Measurements from ENCODE around the gene FBXW7.

FBXW7 gene

DNA sequence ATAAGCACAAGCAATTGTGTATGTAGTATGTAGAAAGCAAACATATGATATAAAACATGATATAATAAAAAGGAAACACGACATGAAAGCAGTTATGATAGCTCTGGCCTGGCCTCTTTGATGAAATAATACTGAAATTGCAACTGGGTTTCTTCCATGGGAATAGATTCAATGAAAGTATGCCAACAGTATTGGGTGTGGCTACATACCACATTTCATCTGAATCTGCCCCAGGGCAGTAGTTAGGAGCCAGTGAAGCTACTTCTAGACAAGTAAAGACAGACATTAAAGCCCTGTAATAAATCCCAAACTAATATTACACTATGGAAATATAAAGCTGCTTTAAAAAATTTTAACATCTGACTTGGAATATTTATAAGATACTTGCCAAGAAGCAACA, 207.3 kb downstream of the FBXW7 start:
- no peak for DNase-seq (ENCODE audit: low read depth)

GRCh38 chr4:152327606-152328453, 208.1 kb downstream of the FBXW7 start:
- no peak for DNase-seq (ENCODE audit: low read depth)

DNA sequence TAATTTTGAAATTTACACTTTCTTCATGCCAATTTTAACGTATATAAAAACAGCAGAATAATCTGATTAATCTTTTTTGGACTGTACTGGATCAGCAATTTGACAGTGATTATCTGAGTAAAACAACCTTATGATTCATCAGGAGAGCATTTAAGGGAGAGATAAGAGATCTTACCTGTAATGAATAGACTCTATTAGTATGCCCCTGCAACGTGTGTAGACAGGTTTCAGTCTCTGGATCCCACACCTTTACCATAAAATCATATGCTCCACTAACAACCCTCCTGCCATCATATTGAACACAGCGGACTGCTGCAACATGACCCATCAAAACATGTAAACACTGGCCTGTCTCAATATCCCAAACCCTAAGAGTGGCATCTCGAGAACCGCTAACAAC, 210.1 kb downstream of the FBXW7 start:
- no peak for DNase-seq (ENCODE audit: low read depth)

DNA sequence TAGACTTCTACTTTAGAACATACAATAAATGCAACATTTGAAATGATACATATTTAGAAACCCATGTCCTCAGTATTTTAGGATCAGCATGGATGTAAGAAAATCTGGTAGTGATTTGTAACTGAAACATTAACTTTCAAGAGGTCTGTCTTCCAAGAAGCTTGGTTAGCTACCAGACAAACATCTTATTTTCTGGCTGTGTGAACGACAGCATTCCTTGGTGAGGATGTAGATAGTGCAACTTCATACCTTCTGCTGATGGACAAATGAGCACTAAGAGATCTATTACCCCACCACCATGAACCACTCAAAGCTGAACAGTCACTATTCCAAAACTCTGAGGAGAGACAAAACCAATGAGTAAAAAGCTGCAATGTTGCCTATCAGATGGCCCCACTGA, 212.7 kb downstream of the FBXW7 start:
- no peak for DNase-seq (ENCODE audit: low read depth)

DNA sequence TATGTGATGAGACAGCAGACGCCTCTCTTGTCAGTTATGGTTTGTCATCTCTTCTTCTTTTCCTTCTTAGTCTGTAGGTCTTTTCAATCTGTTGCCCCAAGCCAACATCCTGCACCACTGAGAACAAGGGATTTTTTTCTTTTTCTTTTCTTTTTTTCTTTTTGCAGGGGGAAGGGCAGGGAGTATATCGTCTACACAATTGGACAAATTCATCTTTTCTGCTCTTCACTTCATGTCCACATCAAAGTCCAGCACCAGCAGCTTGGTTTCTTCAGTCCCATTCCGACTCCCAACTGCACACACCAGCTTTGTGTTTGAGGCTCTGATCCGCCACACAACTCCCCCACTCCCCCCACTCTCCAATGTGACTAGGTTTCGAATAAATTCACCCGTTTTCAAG, 213.2 kb downstream of the FBXW7 start:
- no peak for DNase-seq (ENCODE audit: low read depth)

- no peak for DNase-seq (ENCODE audit: low read depth)
Observed at GRCh38 chr4:152321923-152322322, 214.0 kb downstream of the FBXW7 start.

DNA sequence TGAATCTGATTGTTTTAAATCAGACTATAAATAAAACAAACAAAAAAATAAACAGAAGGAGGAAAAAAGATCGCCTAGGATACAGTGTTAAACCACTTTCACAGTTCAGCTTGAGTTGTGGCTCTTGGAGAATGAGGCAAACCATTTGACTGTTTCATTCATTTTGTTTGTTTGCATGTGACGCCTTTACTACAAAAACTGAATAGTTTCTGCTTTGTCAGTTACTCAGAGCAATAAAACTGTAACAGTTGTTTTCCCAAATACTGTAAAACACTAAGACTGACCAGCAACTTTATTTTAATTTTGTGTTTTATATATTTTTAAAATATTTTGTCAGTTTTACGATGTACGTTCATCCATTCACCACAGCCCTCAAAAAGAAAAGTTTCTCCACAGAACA, 214.5 kb downstream of the FBXW7 start:
- DNase-seq (ENCODE audit: low read depth): no peak

- no peak for DNase-seq (ENCODE audit: low read depth)
Observed at GRCh38 chr4:152316969-152317368, 218.9 kb downstream of the FBXW7 start.

DNA sequence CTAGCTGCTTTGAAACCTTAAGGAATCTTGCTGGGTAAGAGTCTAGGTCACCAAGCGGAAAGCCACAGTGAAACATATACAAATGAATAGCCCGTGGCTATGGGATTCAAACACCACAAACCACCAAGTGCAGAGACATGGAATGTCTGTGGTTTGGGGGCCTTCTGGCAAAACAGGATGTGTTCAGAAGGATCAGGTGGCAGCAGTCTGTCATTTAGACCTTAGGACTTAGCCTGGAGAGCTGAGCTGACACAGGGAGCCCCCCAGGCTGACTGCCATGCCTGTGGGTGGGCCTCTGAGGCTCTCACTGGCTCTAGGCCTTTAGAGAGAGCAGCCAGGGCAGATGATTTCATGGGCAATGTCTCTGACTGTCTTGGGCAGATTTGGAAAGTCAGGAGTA, 225.6 kb downstream of the FBXW7 start:
- DNase-seq (ENCODE audit: low read depth): no peak

DNA sequence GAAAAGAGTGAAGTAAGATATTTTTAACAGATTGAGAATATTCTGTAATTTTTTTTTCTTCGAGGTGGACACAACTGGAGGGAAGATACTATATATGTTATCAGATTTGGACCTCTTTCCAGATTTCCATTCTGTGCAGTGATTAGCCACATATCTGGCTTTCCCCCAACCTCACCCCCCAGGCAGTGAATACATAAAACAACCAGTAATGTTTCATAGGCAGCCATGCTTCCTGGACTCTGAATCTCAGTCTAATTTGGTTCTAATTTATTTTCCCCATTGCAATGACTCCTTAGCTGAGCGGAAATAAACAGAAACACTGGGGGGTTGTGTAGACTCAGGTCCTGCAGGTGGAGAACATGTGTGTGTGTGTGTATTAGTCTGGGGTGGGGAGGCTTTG, 226.5 kb downstream of the FBXW7 start:
- no peak for DNase-seq (ENCODE audit: low read depth)

GRCh38 chr4:152308951-152309350, 226.9 kb downstream of the FBXW7 start:
- no peak for DNase-seq (ENCODE audit: low read depth)

DNA sequence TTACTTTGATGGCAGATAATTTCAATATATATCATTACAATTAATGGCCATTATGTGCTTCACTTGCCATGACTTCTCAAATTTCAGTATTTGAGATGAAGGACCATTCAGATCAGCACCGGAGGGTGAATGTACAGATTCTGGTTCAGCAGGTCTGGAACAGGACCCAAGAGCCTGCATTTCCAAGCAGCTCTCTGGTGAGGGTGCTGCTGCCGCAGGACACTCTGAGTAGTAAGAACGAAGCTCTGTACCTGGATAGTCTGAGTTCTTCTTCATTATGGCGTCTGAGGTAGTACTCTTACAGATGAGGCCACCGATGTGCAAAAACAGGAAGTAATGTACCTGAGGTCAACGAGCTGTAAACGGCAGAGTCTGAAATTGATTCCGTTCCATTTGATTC, 228.2 kb downstream of the FBXW7 start:
- DNase-seq (ENCODE audit: low read depth): no peak

DNA sequence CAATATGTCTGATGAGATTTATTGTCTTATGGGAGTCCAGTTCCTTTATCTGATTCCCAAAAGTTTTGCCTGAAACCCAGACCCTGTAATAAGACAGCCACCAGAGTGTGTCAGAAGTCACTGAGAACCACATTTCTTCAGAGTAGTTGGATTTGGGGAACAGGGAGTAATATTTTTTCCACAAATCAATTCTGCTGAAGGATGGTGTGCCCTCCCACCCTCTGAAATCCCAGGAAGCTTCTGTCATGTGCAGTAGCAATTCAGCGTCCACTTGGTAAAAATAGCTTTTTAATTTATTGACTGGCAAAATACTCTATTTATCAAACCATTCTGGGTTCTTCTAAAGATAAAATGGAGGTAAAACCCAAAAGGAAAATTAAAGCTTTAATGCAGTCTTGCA, 229.4 kb downstream of the FBXW7 start:
- no peak for DNase-seq (ENCODE audit: low read depth)

DNA sequence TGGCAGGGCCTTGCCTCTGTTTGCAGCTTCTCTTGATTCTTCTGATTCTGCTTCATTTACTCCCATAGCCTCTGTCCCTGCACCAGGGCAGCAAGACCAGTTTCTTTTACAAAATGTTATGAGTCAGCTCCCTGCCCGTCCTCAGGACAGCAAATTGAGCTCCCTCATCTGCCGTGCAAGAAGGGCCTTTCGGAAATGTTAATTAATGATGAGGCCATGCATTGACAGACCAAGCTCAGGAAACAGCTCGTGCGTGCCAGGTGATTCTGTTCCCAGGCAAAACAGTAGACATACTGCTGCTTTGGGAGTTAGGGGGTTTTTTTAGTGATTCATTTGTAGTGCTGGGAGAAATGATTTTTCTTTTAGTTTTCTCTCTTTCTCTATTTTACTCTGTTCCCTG, 231.7 kb downstream of the FBXW7 start:
- no peak for DNase-seq (ENCODE audit: low read depth)

- no peak for DNase-seq (ENCODE audit: low read depth)
Observed at GRCh38 chr4:152301381-152301780, 234.5 kb downstream of the FBXW7 start.

- no peak for DNase-seq (ENCODE audit: low read depth)
Observed at GRCh38 chr4:152299553-152299952, 236.3 kb downstream of the FBXW7 start.

GRCh38 chr4:152296386-152296785, 239.5 kb downstream of the FBXW7 start:
- DNase-seq (ENCODE audit: low read depth): no peak

- DNase-seq (ENCODE audit: low read depth): no peak
Observed at GRCh38 chr4:152294765-152295164, 241.1 kb downstream of the FBXW7 start.

DNA sequence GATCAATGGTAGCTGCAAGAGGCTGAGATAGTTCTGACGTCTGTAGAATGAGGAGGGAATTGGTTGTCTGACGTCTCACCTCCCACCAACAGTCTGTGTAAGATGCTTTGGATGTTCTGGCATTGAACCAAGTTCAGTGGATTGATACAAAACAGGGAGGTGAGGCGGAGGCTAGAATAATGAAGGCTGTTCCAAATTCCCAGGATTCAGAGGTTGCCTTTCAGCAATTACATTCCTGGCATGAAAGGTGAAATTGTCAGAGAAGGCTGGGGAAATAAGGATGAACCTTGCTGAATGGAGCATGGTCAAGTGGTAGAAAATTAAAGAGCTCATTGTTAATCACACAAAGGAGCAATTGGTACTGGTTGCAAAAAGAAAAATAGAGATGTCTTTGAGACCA, 241.6 kb downstream of the FBXW7 start:
- DNase-seq (ENCODE audit: low read depth): no peak

DNA sequence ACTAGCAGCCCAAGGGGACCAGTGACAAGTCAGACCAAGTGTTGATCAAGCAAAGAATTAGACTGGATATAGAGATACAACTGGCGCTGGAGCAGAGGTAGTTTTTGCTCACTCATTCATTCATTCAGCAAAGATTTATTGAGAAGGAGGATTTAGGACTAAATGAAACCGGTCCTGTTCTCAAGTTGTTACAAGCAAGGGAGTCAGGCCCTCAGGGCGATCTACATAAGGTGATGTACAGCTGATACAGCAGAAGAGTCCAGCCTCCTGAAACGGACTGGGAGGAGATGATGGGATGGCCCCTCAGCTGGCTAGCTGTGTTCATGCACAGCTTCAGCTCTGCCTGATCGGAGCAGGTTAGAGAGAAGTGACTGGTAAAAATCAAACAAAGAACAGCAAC, 242.4 kb downstream of the FBXW7 start:
- DNase-seq (ENCODE audit: low read depth): no peak

GRCh38 chr4:152290366-152290921, 245.4 kb downstream of the FBXW7 start:
- DNase-seq (ENCODE audit: low read depth): no peak

DNA sequence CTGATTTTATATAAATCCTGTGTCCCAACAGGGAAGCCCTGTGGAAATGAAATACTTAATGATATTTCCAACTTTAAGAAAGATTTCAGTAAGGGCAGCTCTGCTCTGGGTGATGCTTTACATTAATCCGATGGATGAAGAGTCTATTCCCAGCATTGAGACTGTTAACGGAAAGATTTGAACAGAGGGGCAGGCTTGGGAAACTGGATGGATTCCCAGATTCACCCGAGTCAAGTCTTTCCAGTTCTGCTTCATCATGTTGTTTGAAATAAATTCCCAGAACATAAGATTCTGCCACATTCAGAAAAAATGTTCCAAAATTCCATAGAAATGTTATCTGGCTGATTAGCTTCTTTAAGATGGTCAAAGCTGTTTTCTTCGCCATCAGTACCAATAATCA, 246.0 kb downstream of the FBXW7 start:
- DNase-seq (ENCODE audit: low read depth): no peak

DNA sequence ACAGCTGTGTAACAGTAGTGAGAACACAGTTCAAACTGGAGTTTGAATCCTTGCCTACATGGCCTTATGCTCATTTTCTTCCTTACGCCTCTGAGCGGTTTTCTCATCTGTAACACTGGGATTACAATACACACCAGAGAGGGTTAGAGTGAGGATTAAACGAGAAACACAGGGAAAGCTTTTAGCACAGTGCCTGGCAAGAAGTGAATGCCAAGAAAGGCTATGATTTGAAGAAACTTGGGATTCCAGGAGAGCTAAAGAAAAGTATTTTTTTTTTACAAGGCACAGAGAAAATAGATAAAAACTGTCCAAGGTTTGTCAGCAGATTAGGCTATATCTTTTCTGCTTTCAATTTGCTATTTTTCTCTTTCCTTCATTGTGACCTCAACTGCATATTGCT, 246.4 kb downstream of the FBXW7 start:
- no peak for DNase-seq (ENCODE audit: low read depth)
